H1 (cell line): ENCODE measurements around the gene NAA38. TPM values are rescaled to one million over a fixed set of nuclear protein-coding genes. Genes with fewer than 3 reads are reported as not detected.
A peak's percentile ranks its signal among the peaks of the same experiment; 100 is the strongest.

Source experiments
- BRCA1 ChIP-seq: IDR thresholded peaks from 2 replicates; pipeline ENCODE4 v1.6.1; 2012; ENCODE audit warnings: low read depth, low read length, improper control_type of control experiment
- CBX8 ChIP-seq: fragments of 300-800, 300-1000 bp; sonication (generic); IDR thresholded peaks from 2 replicates; pipeline ENCODE4 v1.7.1; 2016; ENCODE audit warnings: low read depth, low read length, borderline replicate concordance
- CHD1 ChIP-seq: IDR thresholded peaks from 2 replicates; pipeline ENCODE4 v1.6.1; 2012; ENCODE audit warnings: low read depth, low read length, improper control_type of control experiment
- CTBP2 ChIP-seq: IDR thresholded peaks from 2 replicates; pipeline ENCODE4 v1.7.0; 2011; ENCODE audit warnings: borderline replicate concordance, mild to moderate bottlenecking, moderate library complexity, mixed read lengths, low read length; ENCODE audit not compliant: insufficient read depth, insufficient read length
- E2F6 ChIP-seq: IDR thresholded peaks from 2 replicates; pipeline ENCODE4 v1.6.1; 2012; ENCODE audit warnings: inconsistent platforms
- EGR1 ChIP-seq: IDR thresholded peaks from 2 replicates; pipeline ENCODE4 v1.6.1; 2011; ENCODE audit warnings: low read depth, low read length, borderline replicate concordance
- EP300 ChIP-seq, 2 experiments: IDR thresholded peaks; 1 replicate in 1 of 2; 2 replicates in 1 of 2; pipeline ENCODE4 v1.6.1; 2011 to 2012; ENCODE audit warnings: low read depth in 2 of 2, low read length in 2 of 2, mild to moderate bottlenecking in 2 of 2, borderline replicate concordance in 1 of 2, inconsistent platforms in 1 of 2, moderate library complexity in 1 of 2
- FOSL1 ChIP-seq: IDR thresholded peaks from 2 replicates; pipeline ENCODE4 v1.6.1; 2011; ENCODE audit warnings: mild to moderate bottlenecking, low read depth, low read length, moderate library complexity; ENCODE audit not compliant: insufficient read depth
- GTF2F1 ChIP-seq: IDR thresholded peaks from 2 replicates; pipeline ENCODE4 v1.6.1; 2012; ENCODE audit warnings: low read depth, low read length, improper control_type of control experiment, borderline replicate concordance
- MAX ChIP-seq: IDR thresholded peaks from 2 replicates; pipeline ENCODE4 v1.6.1; 2012; ENCODE audit warnings: inconsistent platforms
- NRF1 ChIP-seq: IDR thresholded peaks from 2 replicates; pipeline ENCODE4 v1.6.1; 2011; ENCODE audit warnings: mild to moderate bottlenecking, low read depth, low read length, improper control_type of control experiment
- POU5F1 ChIP-seq: IDR thresholded peaks from 2 replicates; pipeline ENCODE4 v1.6.1; 2011; ENCODE audit warnings: low read depth, mild to moderate bottlenecking, low read length, moderate library complexity
- RBBP5 ChIP-seq: IDR thresholded peaks from 2 replicates; pipeline ENCODE4 v1.7.1; 2012; ENCODE audit warnings: low read depth, mild to moderate bottlenecking, inconsistent platforms, low read length, moderate library complexity, borderline replicate concordance
- SIRT6 ChIP-seq: IDR thresholded peaks from one replicate; pipeline ENCODE4 v1.7.1; 2012; ENCODE audit warnings: low read length, inconsistent platforms
- SIX5 ChIP-seq: IDR thresholded peaks from 2 replicates; pipeline ENCODE4 v1.6.1; 2011; ENCODE audit warnings: mild to moderate bottlenecking, low read depth, low read length
- SP4 ChIP-seq: IDR thresholded peaks from 2 replicates; pipeline ENCODE4 v1.6.1; 2012; ENCODE audit warnings: low read length, inconsistent platforms
- SRF ChIP-seq: IDR thresholded peaks from 2 replicates; pipeline ENCODE4 v1.6.1; 2011; ENCODE audit warnings: mild to moderate bottlenecking, low read depth, low read length, moderate library complexity
- TAF7 ChIP-seq: optimal IDR thresholded peaks from 2 replicates; pipeline ENCODE3; 2011; ENCODE audit warnings: low read depth, mild to moderate bottlenecking, inconsistent platforms, low read length, moderate library complexity, borderline replicate concordance
- TBP ChIP-seq: IDR thresholded peaks from 2 replicates; pipeline ENCODE4 v1.6.1; 2011; ENCODE audit warnings: low read depth, low read length, improper control_type of control experiment
- TEAD4 ChIP-seq: IDR thresholded peaks from 2 replicates; pipeline ENCODE4 v1.6.1; 2012; ENCODE audit warnings: low read depth, low read length, inconsistent platforms, mixed read lengths
- YY1 ChIP-seq: IDR thresholded peaks from 2 replicates; pipeline ENCODE4 v1.6.1; 2011; ENCODE audit warnings: low read depth, mild to moderate bottlenecking, low read length
- ZNF274 ChIP-seq: IDR thresholded peaks from 2 replicates; pipeline ENCODE4 v1.7.0; 2012; ENCODE audit warnings: low read length, borderline replicate concordance; ENCODE audit errors: extremely low read depth
- polyA plus RNA-seq, 7 experiments: library from polyadenylated mRNA; depleted of rRNA in 3 of 7; stranded (reverse) in 5 of 7; unstranded in 2 of 7; fragments of >200 nt in 5 of 7; fragments of 200-250 nt in 2 of 7; gene quantifications; 1 replicate in 5 of 7; 2 replicates in 1 of 7; 4 replicates in 1 of 7; pipeline versions ENCODE4 v1.2.1 to v1.2.3, GENCODE V29; 2011 to 2013; ENCODE audit warnings: missing spikeins in 2 of 7, mixed read lengths in 2 of 7
- total RNA-seq: library from RNA; stranded (reverse); fragmentation: NEBNext Ultra II Directional; extraction: Animal tissue kit (Norgen Biotek cat#: 25700); gene quantifications from 2 replicates; pipeline ENCODE4 v1.2.1, GENCODE V29; 2021

NAA38 gene
- total and polyA plus RNA-seq, 2 of the 8 experiments (the other 6 are each of a cell fraction or from before 2014, with no cell fraction given), result 30.2 to 109 TPM

DNA sequence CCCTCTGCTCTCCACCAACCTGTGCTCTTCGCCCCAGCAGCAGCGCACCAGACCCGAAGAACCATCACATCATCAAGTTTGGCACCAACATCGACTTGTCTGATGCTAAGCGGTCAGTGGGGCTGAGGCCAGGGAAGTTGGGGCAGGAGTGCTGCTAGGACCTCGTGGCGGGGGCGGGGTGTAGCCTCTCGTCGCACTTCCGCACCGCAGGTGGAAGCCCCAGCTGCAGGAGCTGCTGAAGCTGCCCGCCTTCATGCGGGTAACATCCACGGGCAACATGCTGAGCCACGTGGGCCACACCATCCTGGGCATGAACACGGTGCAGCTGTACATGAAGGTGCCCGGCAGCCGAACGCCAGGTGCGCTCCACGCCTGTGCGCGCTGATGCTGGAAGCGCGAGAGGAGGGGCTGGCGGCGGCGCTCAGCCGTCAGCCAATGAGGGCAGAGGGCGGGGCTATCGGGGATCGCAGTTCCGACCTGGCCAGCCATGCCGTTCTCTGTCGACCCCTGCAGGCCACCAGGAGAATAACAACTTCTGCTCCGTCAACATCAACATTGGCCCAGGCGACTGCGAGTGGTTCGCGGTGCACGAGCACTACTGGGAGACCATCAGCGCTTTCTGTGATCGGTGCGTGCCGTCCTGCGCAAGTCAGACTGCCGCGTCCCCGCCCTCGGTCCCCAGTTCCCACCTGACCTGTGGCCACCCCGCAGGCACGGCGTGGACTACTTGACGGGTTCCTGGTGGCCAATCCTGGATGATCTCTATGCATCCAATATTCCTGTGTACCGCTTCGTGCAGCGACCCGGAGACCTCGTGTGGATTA is 5.7 kb downstream of the NAA38 start (continued):
- peak; percentile 74 for TF ChIP-seq E2F6
- TF ChIP-seq CTBP2, result no peak
- TF ChIP-seq TBP, result peak; percentile 52; the same call in 1 of the 2 replicates
- TF ChIP-seq GTF2F1, result no peak
- peak; percentile 84 for TF ChIP-seq MAX
- no peak for TF ChIP-seq SIX5
- TF ChIP-seq CBX8, result no peak
- TF ChIP-seq BRCA1, result no peak
- TF ChIP-seq FOSL1, result no peak
- TF ChIP-seq YY1, result 0 out of 2 replicates have a peak, but pooled peaks have one; percentile 7
- TF ChIP-seq EP300 (IDR thresholded peaks at IDR 0.05; ENCODE audit: borderline replicate concordance in 1 of 2, low read depth in 2 of 2, low read length in 2 of 2), result no peak
- no peak for TF ChIP-seq SP4
- TF ChIP-seq ZNF274, result no peak
- TF ChIP-seq SIRT6, result no peak
- no peak for TF ChIP-seq SRF
- TF ChIP-seq NRF1, result 0 out of 2 replicates have a peak, but pooled peaks have one; percentile 10
- no peak for TF ChIP-seq POU5F1
- no peak for TF ChIP-seq CHD1
- no peak; the same call in 1 of the 2 replicates for TF ChIP-seq RBBP5
- TF ChIP-seq TAF7, result no peak
- TF ChIP-seq EGR1, result no peak
- no peak for TF ChIP-seq TEAD4
